ENCODE data around the gene OR2T2.
A peak's percentile ranks its signal among the peaks of the same experiment; 100 is the strongest.
"Not testable (repeated sequence)": the region's sequence is repeated elsewhere in the genome, so short reads cannot be mapped to it uniquely, and the experiment has no call there.

The OR2T2 gene

GRCh38 chr1:248445399-248445798 is at the start of gene OR2T2:
OR2T2 (plus strand) TSS chr1:248445637; CDS start chr1:248452798, 7,161 bp downstream.
- DNase-seq (ENCODE audit: low spot score); in situ Hi-C loops (cut with MboI; ENCODE audit: low pct_unique_long_range_greater_than_20kb, low sequenced_read_pairs, unreplicated experiment): not testable (repeated sequence)

GRCh38 chr1:248402748-248403147 is 42.7 kb upstream of the OR2T2 start, which contains the start of gene OR2T1:
OR2T1 (plus strand) TSS chr1:248403048; CDS start chr1:248406148, 3,100 bp downstream.
- in situ Hi-C loops (cut with MboI; ENCODE audit: low pct_unique_long_range_greater_than_20kb, low sequenced_read_pairs, unreplicated experiment): loop anchor here (10.0 kb wide), 1 partner anchor 222 kb away; no protein-coding TSS in a partner anchor

GRCh38 chr1:248404024-248404423 is 41.4 kb upstream of the OR2T2 start:
- in situ Hi-C loops (cut with MboI; ENCODE audit: low pct_unique_long_range_greater_than_20kb, low sequenced_read_pairs, unreplicated experiment): loop anchor here (10.0 kb wide), 1 partner anchor 221 kb away; no protein-coding TSS in a partner anchor
- no peak for TF ChIP-seq CTCF (IDR thresholded peaks at IDR 0.05; ENCODE audit: extremely low read depth, insufficient read depth, missing control alignments)
- DNase-seq (ENCODE audit: low spot score): peak; percentile 15

More at GRCh38 chr1:248402748-248403147, 42.7 kb upstream of the OR2T2 start, which contains the start of gene OR2T1:
- TF ChIP-seq CTCF (IDR thresholded peaks at IDR 0.05; ENCODE audit: extremely low read depth, insufficient read depth, missing control alignments): no peak
- no peak for DNase-seq (ENCODE audit: low spot score)

GRCh38 chr1:248406721-248407692 is 38.4 kb upstream of the OR2T2 start:
- in situ Hi-C loops (cut with MboI; ENCODE audit: low pct_unique_long_range_greater_than_20kb, low sequenced_read_pairs, unreplicated experiment): loop anchor here (10.0 kb wide), 1 partner anchor 218 kb away; no protein-coding TSS in a partner anchor
- no peak for TF ChIP-seq CTCF (IDR thresholded peaks at IDR 0.05; ENCODE audit: extremely low read depth, insufficient read depth, missing control alignments)
- no peak for DNase-seq (ENCODE audit: low spot score)

- in situ Hi-C loops (cut with MboI; ENCODE audit: low pct_unique_long_range_greater_than_20kb, low sequenced_read_pairs, unreplicated experiment): no loop called here
- TF ChIP-seq CTCF (IDR thresholded peaks at IDR 0.05; ENCODE audit: extremely low read depth, insufficient read depth, missing control alignments): no peak
Measured at GRCh38 chr1:248416226-248416625, 29.2 kb upstream of the OR2T2 start.

GRCh38 chr1:248417854-248418253 is 27.6 kb upstream of the OR2T2 start:
- TF ChIP-seq CTCF (IDR thresholded peaks at IDR 0.05; ENCODE audit: extremely low read depth, insufficient read depth, missing control alignments): no peak
- in situ Hi-C loops (cut with MboI; ENCODE audit: low pct_unique_long_range_greater_than_20kb, low sequenced_read_pairs, unreplicated experiment): no loop called here
- no peak for DNase-seq (ENCODE audit: low spot score)

More at GRCh38 chr1:248416226-248416625, 29.2 kb upstream of the OR2T2 start:
- DNase-seq (ENCODE audit: low spot score): no peak

GRCh38 chr1:248421384-248421783 is 24.1 kb upstream of the OR2T2 start:
- no peak for DNase-seq (ENCODE audit: low spot score)
- in situ Hi-C loops (cut with MboI; ENCODE audit: low pct_unique_long_range_greater_than_20kb, low sequenced_read_pairs, unreplicated experiment): no loop called here
- TF ChIP-seq CTCF (IDR thresholded peaks at IDR 0.05; ENCODE audit: extremely low read depth, insufficient read depth, missing control alignments): no peak

GRCh38 chr1:248427526-248428191 is 17.8 kb upstream of the OR2T2 start:
- DNase-seq (ENCODE audit: low spot score); in situ Hi-C loops (cut with MboI; ENCODE audit: low pct_unique_long_range_greater_than_20kb, low sequenced_read_pairs, unreplicated experiment): not testable (repeated sequence)

- in situ Hi-C loops (cut with MboI; ENCODE audit: low pct_unique_long_range_greater_than_20kb, low sequenced_read_pairs, unreplicated experiment); DNase-seq (ENCODE audit: low spot score): not testable (repeated sequence)
Measured at GRCh38 chr1:248428192-248428533, 17.3 kb upstream of the OR2T2 start.

- in situ Hi-C loops (cut with MboI; ENCODE audit: low pct_unique_long_range_greater_than_20kb, low sequenced_read_pairs, unreplicated experiment); DNase-seq (ENCODE audit: low spot score): not testable (repeated sequence)
Measured at GRCh38 chr1:248431683-248432082, 13.8 kb upstream of the OR2T2 start.
